Astrocyte of the spinal cord (primary cell): ENCODE results near the gene WBP4.

Experiments used
- DNase-seq: peaks from one replicate; pipeline ENCODE4 v3.0.0; 2011; ENCODE audit warnings: low read depth, low spot score
- H3K4me3 ChIP-seq: 2 replicates; pipeline ENCODE4 v1.5.1; 2011; ENCODE audit warnings: low read depth, mild to moderate bottlenecking, low read length, moderate library complexity
- in situ Hi-C: cut with HindIII; loops from 2 replicates; pipeline ENCODE4 v1.10.0; 2017; ENCODE audit warnings: low sequenced_read_pairs
- TF ChIP-seq, protein P1 (sequence below): IDR thresholded peaks from 2 replicates; pipeline ENCODE4 v1.5.1; 2012; ENCODE audit warnings: low read depth, mild to moderate bottlenecking, low read length, inconsistent platforms

Gene WBP4

DNA sequence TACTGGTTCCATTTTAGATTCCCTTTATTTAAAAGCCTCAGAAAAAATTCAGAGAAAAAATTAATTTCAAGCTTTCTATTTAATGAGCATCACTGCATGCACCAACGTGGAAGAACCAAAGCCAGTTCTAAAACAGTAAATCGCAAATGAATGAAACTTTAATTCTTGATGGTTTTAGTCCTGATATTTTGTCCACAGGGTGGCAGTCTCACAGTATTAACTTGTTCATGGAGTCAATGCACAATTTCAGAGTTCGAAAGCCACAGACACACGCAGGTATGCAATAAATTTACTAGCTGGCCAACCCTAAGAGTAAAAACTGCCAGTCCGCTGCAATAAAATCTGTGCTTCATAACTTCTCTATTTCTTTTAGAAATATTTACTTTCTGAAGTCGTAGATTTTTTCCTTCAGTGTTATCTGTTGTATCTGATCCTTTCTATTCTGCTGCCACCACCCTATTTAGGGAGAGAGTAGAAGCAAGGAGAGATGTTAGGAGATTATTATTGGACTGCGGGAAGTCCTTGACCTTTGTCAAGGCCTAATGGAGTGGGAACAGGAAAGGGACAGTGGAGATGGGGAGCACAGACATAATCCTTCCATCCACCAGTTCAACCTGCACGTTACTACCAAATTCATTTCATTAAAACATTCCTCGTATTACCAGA is 7.0 kb upstream of the WBP4 start:
- in situ Hi-C loops = no loop called here
- TF ChIP-seq, protein P1, sequence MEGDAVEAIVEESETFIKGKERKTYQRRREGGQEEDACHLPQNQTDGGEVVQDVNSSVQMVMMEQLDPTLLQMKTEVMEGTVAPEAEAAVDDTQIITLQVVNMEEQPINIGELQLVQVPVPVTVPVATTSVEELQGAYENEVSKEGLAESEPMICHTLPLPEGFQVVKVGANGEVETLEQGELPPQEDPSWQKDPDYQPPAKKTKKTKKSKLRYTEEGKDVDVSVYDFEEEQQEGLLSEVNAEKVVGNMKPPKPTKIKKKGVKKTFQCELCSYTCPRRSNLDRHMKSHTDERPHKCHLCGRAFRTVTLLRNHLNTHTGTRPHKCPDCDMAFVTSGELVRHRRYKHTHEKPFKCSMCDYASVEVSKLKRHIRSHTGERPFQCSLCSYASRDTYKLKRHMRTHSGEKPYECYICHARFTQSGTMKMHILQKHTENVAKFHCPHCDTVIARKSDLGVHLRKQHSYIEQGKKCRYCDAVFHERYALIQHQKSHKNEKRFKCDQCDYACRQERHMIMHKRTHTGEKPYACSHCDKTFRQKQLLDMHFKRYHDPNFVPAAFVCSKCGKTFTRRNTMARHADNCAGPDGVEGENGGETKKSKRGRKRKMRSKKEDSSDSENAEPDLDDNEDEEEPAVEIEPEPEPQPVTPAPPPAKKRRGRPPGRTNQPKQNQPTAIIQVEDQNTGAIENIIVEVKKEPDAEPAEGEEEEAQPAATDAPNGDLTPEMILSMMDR = peak; percentile 46
- H3K4me3 ChIP-seq = no peak overlapping the region
- peak; percentile 61 for DNase-seq

DNA sequence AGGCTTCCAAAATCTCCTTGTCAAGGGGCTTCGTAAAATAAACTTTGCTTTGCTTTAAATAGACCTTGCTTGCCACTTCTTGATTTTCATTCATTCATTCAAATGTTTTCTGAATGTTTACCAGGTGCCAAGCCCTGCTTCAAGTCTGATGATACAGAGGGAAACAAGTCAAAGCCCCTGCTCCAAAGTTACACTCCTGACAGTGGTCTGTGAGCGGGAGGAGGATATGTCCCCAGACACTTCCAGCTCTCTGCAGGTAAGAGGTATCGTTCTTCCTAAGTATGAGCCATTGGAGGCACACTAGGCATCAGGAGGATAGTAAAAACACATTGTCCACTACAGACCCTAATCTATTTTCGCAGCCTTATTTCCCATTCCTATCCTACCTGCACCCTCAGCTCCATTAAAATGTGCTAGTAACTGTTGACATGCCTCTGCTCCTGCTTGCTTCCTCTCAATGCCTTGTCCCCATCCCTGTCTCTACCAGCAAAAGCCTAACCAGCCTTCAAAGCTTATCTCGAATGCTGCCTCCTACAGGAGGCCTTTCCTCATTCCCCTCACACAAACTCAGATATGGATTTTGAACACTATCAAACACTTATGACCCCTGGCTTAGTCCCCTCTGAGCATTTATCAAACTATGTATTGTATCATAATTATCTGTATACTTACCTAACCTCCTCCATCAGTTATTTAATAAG is 6.2 kb upstream of the WBP4 start:
- no peak for DNase-seq
- TF ChIP-seq, protein P1 = peak; percentile 36
- H3K4me3 ChIP-seq = no peak overlapping the region
- in situ Hi-C loops = no loop called here

DNA sequence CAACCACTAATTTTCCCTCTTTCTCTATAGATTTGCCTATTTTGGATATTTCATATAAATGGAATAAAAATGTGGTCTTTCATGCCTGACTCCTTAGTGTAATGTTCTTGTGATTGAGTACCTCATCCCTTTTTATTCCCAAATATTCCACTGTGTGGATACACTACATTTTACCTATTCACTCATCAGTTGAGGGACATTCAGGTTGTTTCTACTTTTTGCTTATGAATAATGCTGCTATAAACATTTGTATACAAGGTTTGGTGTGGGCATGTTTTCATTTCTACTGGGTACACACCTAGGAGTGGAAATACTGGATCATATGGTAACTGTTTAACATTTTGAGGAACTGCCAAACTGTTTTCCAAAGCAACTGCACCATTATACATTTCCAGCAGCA is 5.1 kb upstream of the WBP4 start:
- TF ChIP-seq, protein P1 = no peak
- no peak overlapping the region for H3K4me3 ChIP-seq
- in situ Hi-C loops = no loop called here
- DNase-seq = no peak

DNA sequence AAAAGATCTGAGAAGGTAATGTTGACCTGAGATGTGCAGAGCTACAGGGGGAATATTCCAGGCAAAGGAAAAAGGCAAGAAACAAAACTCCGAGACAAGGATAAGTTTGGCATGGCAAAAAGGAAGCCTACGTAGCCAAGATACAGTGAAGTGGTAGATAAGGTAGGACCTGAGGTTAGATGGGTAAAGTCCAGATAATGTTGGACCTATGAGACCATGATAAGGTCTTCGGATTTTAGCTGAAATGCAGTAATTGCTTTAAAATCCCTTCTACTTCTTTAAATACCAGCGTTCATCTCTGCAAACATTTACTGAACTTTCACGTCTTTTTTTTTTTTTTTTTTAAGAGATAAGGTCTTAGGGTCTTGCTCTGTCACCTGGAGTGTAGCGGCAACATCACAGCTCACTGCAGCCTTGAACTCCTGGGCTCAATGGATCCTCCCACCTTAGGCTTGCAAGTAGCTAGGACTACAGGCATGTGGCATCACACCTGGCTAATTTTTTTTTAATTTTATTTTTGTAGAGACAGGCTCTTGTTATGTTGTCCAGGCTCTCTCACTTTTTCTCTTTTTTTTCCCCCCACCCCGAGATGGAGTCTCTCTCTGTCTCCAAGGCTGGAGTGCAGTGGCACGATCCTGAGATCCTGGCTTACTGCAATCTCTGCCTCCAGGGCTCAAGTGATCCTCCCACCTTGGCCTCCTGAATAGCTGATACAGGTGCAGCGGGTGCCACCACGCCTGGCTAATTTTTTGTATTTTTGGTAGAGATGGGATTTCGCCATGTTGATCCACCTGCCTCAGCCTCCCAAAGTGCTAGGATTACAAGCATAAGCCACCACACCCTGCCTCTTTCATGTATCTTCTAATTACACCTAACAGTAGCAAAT is 4.2 kb upstream of the WBP4 start:
- TF ChIP-seq, protein P1 = no peak
- DNase-seq = no peak
- no peak overlapping the region for H3K4me3 ChIP-seq
- in situ Hi-C loops = no loop called here

DNA sequence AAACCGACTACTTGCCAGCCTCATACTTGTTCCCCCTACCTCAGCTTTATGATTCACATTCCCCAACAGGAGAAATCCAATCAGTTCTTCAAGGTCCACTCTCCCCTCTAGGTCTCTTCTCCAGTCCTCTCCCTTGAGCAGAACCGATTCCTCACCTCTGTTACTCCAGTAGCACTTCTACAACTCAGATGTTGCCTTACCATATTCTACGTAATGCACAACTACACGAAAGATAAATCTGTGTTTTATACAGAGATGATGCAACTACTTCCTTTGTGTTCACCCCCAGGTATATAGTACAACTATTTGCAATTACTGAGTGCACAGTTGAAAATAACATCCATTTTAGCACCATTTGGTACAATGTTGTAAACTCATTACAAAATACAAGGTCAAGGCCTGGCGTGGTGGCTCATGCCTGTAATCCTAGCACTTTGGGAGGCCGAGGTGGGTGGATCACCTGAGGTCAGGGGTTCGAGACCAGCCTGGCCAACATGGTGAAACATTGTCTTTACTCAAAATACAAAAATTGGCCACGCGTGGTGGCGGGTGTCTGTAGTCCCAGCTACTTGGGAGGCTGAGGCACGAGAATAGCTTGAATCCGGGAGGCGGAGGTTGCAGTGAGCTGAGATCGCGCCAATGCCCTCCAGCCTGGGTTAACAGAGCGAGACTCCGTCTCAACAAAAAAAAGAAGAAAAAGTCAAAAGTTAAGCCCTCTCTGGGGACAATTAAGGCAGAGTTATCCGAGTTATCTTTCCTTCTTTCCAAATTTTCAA is 2.8 kb upstream of the WBP4 start:
- TF ChIP-seq, protein P1 = no peak
- DNase-seq = no peak
- in situ Hi-C loops = no loop called here

More for the DNA sequence above, 2.8 kb upstream of the WBP4 start:
- peak overlapping the region; percentile 87 for H3K4me3 ChIP-seq
